Stimulated activated CD8-positive, alpha-beta memory T cell treated with anti-CD3 and anti-CD28 coated beads, Interleukin-15, amount 100 ng/mL, for 4 hours (primary cell): Measurements from ENCODE around the gene NT5M.
A peak's percentile ranks its signal among the peaks of the same experiment; 100 is the strongest.
"Not testable (repeated sequence)": the region's sequence is repeated elsewhere in the genome, so short reads cannot be mapped to it uniquely, and the experiment has no call there.

ENCODE experiments used
- DNase-seq, 2 donors: peaks; one replicate each; pipeline ENCODE4 v3.0.0-alpha.2; 2020; ENCODE audit warnings: low read depth in 2 of 2

NT5M gene

DNA sequence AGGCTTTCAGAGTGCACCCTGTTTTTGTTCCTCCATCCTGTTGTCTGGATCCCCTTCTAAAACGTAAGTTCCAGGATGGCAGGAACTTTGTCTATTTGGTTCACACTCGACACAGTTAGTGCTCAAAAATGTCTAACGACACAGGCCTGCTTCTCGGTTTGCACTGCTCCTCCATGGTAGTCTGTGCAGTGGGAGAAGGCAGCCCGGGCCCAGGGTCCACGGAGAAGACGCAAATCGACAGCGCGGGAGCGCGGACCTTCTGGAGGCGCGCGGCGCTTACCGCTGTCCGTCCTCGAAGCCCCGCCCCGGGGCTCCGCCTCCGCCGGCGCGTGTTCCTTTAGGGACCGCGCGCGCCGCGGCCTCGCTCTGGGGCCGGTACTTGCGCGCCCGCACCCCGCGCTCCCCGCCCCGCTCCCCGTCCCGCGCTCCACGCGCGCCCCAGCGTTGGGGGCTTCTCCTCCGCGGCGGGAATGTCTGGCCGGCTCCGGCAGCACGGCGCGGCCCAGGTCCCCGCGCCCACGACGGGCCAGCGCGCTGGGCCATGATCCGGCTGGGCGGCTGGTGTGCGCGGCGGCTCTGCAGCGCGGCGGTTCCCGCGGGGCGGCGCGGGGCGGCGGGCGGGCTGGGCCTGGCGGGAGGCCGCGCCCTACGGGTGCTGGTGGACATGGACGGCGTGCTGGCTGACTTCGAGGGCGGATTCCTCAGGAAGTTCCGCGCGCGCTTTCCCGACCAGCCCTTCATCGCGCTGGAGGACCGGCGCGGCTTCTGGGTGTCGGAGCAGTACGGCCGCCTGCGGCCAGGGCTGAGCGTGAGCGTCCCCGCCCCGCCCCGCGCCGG is at the start of gene NT5M:
Gene NT5M (plus strand): TSS at position 364 of the 837 bp plus-strand sequence. CDS start 178 bp downstream, at position 542.
- DNase-seq, result peak in 1 of 2 donors; percentile 52

DNA sequence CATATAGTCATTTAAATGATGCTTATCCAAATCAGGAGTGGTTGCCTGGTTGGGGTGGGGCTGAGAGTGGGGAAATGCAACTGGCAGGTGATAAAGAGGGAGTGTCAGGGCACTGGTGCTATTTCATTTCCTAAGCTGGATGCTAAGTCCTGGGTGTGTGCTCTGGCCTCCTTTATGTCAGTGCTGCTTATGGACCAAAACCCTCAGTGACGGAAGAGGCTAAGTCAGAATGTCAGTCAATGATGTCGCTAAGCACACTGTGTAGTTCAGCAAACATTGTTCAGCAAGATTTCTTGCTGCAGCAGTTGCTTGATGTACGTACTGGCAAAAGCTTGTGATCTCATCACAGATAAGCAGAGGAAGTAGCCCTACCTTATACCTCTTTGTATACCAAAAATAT is 49.8 kb upstream of the NT5M start:
- DNase-seq, result no peak

DNA sequence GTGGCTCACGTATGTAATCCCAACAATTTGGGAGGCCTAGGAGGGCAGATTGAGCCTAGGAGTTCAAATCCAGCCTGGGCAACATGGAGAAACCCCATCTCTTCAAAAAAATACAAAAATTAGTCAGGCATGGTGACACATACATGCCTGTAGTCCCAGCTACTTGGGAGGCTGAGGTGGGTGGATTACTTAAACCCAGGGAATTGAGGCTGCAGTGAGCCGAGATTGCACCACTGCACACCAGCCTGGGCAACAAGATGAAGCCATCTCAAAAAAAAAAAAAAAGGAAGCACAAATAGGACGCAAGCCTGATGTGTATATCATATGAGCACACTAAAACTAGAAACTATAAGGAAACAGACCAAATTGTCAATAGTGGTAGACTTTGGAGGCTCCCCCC is 49.1 kb upstream of the NT5M start:
- DNase-seq, result no peak

DNA sequence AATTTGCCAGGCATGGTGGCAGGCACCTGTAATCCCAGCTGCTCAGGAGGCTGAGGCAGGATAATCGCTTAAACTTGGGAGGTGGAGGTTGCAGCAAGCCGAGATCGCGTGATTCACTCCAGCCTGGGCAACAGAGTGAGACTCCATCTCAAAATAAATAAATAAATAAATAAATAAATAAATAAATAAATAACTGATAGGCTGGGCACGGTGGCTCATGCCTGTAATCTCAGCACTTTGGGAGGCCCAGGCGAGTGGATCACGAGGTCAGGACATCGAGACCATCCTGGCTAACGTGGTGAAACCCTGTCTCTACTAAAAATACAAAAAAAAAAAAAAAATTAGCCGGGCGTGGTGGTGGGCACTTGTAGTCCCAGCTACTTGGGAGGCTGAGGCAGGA is 47.5 kb upstream of the NT5M start:
- DNase-seq, result not testable (repeated sequence)

DNA sequence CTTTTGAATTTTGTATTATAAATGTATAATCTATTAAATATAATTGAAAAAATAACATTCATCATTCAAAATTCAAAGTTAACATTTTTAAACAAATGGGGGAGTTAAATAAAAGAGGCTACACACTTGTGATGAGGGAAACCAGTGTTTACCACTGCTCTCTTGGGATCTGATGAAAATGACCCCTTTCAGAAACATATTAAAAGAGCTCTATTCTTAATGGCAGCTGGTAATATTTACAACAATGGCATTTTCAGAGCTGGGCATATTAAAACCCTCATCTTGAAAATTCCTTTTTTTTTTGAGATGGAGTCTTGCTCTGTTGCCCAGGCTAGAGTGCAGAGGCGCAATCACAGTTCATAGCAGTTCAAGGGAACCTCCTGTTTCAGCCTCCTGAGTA is 46.9 kb upstream of the NT5M start:
- DNase-seq, result no peak

DNA sequence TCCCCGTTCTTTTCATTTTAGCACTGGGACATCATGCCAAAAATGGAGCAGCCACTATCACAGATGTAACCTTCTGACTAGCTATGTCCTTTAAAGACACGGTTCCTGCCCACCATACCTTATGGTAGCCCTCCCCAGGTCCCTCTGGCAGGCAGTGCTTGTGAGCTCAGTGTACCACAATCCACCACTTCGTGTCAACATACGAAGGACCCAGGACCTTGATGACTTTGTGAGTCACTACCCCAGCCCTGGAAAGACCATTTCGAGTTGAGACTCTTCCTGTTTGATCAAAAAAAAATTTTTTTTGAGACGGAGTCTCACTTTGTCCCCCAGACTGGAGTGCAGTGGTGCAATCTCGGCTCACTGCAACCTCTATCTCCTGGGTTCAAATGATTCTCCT is 45.2 kb upstream of the NT5M start:
- no peak for DNase-seq

DNA sequence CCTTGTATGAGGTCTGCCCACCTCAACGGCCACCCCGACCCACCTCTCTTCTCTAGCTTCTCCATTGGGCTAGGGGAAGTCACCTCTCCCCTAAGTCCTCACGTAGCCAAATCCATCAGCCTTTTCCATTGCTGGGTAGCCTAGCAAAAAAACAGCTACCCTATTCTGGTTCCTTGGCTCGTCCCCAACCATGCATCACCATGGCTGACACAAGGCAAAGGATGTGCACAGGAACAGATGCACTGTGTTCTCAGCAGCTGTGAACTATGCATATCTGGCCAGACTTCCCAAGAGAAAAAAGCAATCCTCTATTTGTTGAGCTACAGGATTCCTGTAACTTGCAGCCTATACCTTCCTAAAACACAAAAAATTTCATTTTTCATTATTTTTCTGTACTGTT is 44.2 kb upstream of the NT5M start:
- DNase-seq, result no peak

DNA sequence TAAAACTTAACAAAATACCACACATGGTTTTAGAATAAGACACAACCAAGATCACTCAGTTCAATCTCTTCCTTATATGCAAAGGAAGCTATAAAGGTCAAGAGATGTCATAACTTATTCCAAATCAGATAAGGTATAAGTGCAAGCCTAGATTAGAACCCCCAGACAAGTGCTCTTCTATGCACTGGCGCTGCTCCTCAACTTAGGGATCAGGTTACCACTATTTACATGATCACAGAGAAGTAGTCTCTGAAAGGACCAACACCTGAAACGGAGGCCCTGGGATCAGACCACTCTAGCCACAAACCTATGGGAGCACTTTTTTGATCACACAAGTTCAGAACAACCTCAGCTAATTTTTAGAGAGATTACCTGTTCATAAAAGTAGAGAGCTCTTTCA is 38.7 kb upstream of the NT5M start:
- no peak for DNase-seq

DNA sequence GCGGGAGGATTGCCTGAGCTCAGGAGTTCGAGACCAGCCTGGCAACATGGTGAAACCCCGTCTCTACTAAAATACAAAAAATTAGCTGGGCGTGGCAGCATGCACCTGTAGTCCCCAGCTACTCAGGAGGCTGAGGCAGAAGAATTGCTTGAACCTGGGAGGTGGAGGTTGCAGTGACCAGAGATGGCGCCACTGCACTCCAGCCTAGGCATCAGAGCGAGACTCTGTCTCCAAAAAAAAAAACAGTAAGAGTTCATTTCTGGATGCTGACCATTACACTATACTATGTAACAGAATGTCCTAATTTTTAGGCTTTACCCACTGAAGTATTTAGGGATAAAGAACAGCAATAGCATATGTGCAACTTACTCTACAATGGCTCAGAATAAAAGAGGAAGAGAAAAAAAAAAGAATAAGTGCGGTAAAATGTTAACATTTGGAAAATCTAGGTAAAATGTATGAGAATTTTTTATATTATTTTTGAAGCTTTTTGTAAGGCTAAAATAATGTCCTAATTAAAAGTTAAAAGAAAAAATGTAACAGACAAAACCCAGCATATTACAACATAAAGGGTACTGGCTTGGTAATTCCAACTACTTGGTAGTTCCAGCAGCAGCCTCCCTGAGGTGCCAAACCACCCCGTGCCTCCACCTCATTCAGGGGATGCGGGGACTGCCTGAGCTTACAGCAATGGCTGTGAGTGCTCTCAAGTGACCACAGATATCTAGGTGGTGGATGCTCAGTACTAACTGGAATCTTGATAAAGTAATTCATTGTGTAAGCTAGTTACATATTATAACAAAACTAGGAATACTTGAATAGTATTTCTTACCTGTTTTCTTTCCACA is 33.0 kb upstream of the NT5M start:
- DNase-seq, result no peak

DNA sequence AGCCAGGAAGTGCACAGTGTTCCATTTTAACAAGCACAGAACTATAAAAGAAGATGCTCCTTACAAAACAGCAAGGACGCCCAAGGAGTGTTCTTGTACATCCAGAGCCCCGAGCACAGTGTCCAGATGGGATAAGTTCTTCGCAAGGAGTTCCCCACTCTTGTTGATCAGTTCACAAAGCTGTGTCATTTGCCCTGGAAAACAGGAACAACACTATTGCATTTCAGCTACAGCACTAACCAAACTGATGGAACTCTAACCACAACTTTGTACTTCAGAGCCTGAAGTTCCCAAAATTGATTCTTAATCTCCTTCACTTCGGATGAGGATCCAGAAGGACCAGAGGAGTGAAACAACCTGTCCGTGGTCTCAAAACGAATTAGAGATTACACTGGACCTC is 27.2 kb upstream of the NT5M start:
- no peak for DNase-seq

DNA sequence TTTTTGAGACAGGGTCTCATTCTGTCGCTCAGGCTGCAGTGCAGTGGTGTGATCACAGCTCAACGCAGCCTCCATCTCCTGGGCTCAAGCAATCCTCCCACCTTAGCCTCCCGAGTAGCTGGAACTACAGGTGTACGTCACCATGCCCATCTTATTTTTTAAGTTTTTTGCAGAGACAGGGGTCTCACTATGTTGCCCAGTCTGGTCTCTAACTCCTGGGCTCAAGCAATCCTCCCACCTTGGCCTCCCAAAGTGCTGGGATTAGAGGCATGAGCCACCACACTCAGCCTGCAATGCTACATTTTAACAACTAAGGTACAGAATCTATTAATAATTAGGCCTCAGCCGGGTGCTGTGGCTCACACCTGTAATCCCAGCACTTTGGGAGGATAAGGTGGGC is 25.7 kb upstream of the NT5M start:
- DNase-seq, result not testable (repeated sequence)

DNA sequence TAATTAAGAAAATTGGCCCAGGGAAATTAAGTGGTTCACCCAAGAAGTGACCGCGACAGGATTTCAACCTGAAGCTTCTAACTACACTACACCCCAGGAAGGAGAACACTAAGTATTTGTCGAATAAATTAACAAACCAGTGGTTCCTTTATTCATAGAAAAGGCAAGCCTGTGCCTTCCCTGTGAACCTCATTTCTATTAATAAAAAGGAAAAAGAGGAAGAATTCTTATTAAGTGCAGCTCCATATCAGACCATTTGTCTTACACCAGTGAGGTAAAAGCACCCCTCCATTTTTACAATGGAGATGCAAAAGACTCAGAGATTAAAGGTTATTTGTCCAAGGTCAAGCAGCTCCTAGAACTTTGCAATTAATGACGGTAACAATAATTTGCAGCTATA is 23.9 kb upstream of the NT5M start:
- no peak for DNase-seq

DNA sequence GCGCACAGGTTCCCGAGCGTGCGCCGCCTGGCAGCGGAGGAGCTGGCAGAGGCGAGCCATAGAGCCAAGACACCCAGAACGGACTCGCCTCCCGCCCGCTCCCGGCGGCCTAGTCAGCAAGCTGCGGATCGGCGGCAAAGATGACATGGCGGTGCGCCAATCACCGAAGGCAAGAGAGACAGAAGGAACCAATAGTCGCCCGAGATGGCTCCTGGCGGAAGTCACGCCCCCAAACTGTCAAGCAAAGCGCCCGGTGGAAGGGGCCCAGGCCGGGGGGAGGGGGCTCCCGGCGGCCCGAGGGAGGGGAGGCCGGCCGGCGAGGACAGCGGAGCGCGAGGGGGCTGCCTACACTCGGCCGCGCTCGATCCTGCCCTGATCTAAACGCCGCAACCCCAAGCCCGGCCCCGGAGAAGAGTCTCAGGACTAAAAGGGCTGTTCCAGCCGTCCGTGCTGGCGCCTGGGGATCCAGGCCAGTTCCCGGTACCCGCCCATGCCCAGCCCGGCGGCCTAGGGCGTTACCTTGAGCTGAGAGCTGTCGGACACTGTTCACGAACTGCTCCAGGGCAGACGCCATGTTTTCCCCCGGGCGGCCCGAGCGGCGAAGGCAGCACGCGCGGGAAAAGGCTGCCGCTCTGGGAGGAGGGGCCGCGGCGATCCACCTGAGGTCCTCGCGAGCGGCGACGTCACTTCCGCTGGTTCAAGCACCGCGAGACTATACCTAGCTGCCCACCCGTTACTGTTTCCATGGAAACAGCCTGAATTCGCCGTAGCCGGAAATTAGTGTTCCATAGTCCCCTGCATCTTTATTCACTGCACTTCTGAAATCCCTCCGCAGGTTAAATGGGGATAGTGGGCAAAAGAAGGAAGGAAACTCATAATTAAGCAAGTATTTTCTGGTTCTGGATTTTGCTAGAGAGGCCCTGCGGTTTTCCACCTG is 22.3 kb upstream of the NT5M start, which contains the start of gene COPS3:
Gene COPS3 (minus strand): TSS at position 634 of the 937 bp plus-strand sequence. CDS start 60 bp downstream, at position 574.
- DNase-seq, result peak; percentile 88 to 94

DNA sequence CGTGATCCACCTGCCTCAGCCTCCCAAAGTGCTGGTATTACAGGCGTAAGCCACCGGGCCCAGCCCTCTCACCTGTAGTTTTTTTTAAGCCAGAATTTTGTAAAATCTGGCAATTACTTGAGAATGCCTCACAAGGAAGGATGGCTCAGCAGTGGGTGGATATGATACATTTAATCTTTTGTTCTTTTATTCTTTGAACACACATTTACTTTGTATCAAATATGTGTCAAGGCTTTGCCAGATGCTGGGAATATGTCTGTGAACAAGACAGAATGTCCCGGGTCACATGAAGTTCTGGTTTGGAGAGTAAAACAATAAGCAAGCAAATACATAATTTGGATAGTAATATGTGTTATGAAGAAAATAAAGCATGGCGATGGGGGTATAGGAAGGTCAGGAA is 17.2 kb upstream of the NT5M start:
- DNase-seq, result no peak

DNA sequence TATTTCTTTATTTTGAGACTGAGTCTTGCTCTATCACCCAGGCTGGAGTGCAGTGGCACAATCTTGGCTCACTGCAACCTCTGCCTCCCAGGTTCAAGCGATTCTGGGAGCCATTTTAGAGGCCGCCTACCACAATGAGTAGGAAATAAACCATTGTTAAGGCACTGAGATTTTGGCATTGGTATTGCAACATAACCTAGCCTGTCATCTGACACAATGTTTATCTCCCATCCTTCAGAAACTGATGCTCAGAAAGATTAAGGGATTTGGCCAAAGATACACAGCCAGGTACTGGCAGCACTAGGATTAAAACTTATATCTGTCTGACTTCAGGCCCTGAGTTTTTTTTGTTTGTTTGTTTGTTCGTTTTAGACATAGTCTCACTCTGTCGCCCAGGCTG is 14.1 kb upstream of the NT5M start:
- no peak for DNase-seq

DNA sequence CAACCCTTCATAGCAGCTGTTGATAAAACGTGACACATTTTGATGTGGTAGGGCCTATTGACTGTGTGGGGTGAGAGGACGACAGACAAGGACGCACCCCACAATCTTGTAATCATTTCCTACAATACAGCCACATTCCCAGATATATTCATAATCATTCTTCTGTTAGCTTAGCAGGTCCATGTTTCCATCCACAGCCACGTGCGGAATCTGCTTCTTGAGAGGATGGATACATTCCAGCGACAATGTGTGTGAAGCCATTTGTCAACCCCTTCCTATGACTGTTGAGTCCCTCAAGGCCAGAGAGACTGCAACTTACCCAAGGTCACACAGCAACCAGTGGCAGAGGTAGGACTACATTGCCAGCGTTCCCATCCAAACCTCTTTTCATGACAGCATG is 13.5 kb upstream of the NT5M start:
- no peak for DNase-seq

DNA sequence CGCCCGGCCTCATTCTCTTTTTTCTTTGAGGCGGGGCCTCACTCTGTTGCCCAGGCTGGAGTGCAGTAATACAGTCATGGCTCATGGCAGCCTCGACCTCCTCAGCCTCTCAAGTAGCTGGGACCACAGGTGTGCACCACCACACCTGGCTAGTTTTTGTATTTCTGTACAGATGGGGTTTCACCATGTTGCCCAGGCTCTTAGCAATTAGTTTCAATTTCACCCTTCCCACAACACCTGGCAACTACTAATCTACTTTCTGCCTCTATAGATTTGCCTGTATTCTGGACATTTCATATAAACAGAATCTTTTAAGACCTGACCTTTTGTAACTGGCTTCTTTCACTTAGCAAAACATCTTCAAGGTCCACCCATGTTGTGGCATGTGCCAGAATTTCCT is 8.0 kb upstream of the NT5M start:
- DNase-seq, result no peak

DNA sequence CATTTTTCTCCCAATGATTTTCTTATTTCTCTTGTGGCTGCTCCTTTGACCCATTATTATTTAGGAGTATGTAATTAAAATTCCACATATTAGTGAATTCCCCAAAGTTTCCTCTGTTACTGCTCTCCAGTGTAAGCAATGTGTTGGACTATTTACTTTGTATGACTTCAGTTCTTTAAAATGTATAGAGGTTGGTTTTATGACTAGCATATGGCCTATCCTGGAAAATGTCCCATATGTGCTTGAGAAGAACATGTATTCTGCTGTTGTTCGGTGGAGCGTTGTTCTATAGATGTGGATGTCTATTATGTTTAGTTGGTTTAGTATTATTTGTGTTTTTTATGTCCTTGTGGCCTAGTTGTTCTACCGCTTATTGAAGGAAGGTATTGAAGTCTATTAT is 6.0 kb upstream of the NT5M start:
- DNase-seq, result no peak

DNA sequence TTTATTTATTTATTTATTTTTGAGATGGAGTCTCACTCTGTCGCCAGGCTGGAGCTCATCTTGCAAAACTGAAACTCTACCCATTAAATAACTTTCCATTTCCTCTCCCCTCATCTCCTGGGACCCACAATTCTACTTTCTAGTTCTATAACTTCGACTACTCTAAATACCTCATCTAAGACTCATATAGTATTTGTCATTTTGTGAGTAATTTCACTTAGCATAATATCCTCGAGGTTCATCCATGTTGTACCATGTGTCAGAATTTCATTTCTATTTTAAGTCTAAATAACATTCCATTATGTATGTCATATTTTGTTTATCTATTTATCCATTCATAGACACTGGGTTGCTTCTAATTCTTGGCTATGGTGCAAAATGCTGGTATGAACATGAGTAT is 5.1 kb upstream of the NT5M start:
- no peak for DNase-seq

DNA sequence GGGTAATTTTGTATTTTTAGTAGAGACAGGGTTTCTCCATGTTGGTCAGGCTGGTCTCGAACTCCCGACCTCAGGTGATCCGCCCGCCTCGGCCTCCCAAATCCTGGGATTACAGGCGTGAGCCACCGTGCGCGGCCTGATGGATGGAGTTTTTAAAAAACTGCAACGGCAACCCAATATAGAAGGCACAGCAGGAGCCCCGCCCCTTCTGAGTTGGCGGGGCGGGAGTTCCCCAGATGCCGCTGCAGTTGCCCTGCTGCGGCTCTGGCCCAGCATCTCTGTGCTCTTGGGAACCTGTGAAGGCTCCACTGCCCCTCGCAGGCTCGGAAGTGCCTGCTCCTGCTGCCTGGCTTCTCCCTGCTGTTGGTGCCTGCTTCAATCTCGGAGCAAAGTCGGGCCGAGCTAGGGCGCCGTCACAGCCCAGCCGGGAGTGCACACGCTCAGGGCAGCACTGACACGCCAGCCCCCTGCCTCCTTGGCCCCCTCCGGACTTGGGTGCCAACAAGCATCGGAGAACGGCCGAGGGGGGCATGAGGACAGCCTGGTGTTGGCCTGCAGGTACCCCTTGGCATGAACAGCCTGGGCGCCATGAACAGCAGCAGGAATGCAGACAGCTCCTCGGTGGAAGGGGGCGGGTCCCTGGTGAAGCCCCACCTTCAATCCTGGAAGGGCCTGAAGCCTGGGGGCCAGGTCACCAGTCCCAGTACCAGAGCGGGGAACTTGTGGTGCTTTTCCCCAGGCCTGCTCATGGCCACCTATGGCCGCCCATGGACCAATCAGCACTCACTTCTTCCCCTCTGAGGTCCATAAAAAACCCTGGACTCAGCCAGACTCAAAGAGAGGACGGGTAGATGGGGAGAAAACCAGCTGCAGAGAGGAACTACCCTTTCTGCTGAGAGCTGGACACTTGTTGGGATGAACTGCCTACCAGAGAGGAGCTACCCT is 2.3 kb upstream of the NT5M start:
- DNase-seq, result no peak

DNA sequence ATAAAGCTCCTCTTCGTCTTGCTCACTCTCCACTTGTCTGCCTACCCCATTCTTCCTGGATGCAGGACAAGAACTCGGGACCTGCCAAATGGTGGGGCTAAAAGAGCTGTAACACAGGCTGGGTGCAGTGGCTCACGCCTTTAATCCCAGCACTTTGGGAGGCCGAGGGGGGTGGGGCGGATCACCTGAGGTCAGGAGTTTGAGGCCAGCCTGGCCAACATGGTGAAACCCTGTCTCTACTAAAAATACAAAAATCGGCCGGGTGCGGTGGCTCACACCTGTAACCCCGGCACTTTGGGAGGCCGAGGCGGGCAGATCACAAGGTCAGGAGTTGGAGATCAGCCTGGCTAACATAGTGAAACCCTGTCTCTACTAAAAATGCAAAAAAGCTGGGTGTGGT is 1.5 kb upstream of the NT5M start:
- DNase-seq, result not testable (repeated sequence)
